Inflammatory macrophage treated with lipopolysaccharide for 1 hour (primary cell): ENCODE measurements around the gene REEP3.

Experiments
- DNase-seq, 2 donors: peaks; one replicate each; pipeline ENCODE4 v3.0.0-alpha.2; 2020 to 2022

The REEP3 gene

GRCh38 chr10:63670291-63670898 is 149.2 kb downstream of the REEP3 start:
- peak; percentile 15 to 53 for DNase-seq

- no peak for DNase-seq
Observed at GRCh38 chr10:63671317-63671937, 150.2 kb downstream of the REEP3 start.

GRCh38 chr10:63672491-63672890 is 151.3 kb downstream of the REEP3 start:
- no peak for DNase-seq

- no peak for DNase-seq
Observed at GRCh38 chr10:63673246-63673645, 152.0 kb downstream of the REEP3 start.

GRCh38 chr10:63673846-63674245 is 152.6 kb downstream of the REEP3 start:
- no peak for DNase-seq
